ENCODE data around the gene CAD.

- TF ChIP-seq JUN (IDR thresholded peaks at IDR 0.05), result no peak
- no peak for TF ChIP-seq USF2 (IDR thresholded peaks at IDR 0.05)
- no peak for TF ChIP-seq CTCF (IDR thresholded peaks at IDR 0.05)
- TF ChIP-seq EP300 (IDR thresholded peaks at IDR 0.05), result no peak
- no peak for TF ChIP-seq KDM1A (IDR thresholded peaks at IDR 0.05; ENCODE audit: low read depth)
- TF ChIP-seq PBX3 (IDR thresholded peaks at IDR 0.05), result no peak
- no peak for TF ChIP-seq POLR2A (IDR thresholded peaks at IDR 0.05; ENCODE audit: low read length)
- TF ChIP-seq NR3C1 (IDR thresholded peaks at IDR 0.05), result no peak
- no peak for TF ChIP-seq RAD21 (conservative IDR thresholded peaks at IDR 0.05 in 1 of 2, IDR thresholded peaks at IDR 0.05 in 1 of 2)
- no peak for TF ChIP-seq RFX5 (IDR thresholded peaks at IDR 0.05)
- no peak for TF ChIP-seq FOSB (CRISPR knock-in tag; IDR thresholded peaks at IDR 0.05)
Measured at GRCh38 chr2:27275211-27276150, 58.3 kb downstream of the CAD start, which contains the start of gene DNAJC5G.

All from A549 (cell line).